ENCODE results near the gene TRPC4.
"Not testable (repeated sequence)": the region's sequence is repeated elsewhere in the genome, so short reads cannot be mapped to it uniquely, and the experiment has no call there.

The TRPC4 gene

DNA sequence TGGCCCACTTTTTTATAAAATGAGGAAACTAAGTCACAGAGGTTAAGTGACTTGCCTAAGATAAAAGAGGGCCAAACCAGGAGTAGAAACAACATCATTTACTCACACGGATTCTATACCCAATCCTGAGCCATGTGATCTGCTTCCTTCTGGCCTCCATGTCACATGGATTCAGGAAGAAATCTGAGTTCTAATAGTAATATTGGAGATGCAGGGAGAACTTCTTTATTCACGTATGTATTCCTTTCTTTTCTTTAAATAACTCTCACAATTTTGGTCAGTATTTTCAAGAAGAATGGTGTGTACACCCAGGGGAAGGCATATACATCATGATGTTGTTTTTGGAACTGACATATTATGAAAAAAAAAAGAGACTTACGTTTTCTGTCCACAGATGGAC lies 272.8 kb downstream of the TRPC4 start:
- FAIRE-seq = no peak

DNA sequence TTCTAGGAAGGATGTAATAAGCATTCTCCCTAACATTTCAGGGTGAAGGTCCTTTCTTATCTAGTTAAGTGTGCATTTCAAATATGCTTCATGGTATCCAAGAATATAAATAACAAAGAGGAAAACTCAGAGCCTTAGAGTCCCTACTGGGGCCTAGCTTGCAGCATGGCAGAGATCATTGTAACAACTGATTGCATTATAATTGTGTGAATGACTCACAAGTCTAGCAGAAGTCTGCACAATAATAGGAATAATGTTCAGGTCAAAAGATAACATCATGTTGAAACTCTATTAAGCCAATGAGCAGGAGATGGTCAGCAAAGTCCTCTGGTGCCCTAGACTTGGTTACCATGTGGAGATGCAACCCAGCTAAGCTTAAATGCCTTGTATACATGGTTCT lies 274.4 kb downstream of the TRPC4 start:
- no peak for FAIRE-seq

DNA sequence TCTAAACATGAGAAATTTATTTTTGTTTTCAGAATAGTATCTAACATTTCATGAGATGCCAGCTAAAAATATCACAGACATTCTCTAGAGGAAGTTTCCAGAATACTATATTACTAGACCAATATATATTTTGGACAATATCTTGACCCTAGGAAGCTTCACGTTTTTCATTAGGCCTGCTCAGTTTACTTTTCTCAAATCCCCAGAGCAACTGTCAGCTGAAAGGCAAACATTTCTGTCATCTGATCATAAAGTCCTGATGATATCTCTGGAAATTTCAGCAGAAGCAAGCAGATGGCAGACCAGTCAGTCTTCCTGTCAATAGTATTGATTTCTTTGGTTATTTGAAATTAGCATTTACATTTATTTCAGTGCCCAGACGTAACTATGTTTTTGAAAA lies 275.0 kb downstream of the TRPC4 start:
- FAIRE-seq = no peak

DNA sequence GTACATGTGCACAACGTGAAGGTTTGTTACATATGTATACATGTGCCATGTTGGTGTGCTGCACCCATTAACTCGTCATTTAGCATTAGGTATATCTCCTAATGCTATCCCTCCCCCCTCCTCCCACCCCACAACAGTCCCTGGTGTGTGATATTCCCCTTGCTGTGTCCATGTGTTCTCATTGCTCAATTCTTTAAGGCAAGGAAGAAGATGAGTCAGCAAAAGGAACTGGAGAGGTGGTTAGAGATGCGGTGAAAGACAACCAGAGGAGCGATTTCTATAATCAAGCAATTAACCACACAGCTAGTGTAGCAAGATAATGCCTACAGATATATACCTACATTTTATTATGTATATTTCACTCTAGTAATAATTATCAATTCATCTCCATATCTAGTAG lies 280.2 kb downstream of the TRPC4 start:
- not testable (repeated sequence) for FAIRE-seq

DNA sequence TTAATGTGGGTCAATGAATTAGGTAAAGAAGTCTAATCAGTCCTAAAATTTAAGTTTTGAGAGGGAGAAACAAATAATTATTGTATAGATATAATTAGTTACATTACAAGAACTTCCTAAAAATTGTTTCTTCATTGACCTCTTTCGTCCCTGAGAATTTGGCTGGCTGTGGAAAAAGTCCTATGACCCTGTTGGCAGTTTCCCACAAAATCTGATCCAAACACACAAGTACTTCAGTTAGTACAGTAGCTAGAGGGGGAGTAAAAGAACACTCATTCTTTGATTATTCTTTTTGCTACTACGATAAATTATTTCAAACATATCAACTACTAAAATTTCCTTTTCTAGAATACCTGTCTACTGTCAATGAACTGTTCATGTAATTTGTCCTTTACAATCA lies 282.3 kb downstream of the TRPC4 start:
- no peak for FAIRE-seq

All from TTC549 (cell line).